NCI-H2196 treated with DMSO at 0.1 percent for 48 hours (cell line): Measurements from ENCODE around the gene SPATA7.

Experiments used
- DNase-seq: peaks from one replicate; lab custom pipeline; 2025; ENCODE audit not compliant: unreplicated experiment; lab: John Stamatoyannopoulos, UW

Gene SPATA7

DNA sequence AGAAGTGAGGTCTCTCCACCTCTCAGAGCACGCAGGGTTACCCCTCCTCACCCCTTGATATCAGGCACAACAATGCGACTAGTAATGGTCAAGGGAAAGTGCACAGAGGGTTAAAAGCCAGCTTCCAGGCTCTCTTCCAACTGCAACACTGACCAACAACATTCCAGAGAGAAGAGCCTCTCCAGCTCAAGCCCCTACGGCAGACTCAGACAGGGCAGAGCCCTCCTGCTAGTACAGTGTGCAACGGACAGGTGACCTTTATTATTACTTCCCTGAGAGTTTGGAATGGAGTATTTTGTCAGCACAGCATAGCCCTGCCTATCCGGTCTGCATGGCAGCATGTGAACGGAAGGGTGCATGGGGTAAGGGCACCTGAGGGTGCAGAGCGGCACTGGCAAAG lies 96.3 kb downstream of the SPATA7 start:
- no peak for DNase-seq

DNA sequence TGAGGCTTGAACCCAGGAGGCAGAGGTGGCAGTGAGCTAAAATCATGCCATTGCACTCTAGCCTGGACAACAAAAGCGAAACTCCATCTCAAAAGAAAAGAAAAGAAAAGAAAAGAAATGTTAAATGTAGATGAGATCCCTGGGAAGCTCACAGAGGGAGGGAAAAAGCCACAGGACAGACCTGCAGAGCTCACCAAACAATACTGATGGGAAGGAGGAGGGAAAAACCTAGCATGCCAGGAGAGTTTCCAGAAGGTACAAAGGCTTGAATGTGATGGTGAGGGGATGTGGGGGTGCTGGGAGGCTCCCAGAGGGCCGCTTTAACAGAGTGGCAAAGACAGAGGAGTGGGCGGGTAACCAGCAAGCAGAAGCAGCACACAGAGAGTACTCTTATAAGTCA lies 97.1 kb downstream of the SPATA7 start:
- DNase-seq = no peak
